ENCODE results near the gene OGFRL1. TPM values are rescaled to one million over a fixed set of nuclear protein-coding genes. Genes with fewer than 3 reads are reported as not detected.

The OGFRL1 gene
- total and polyA plus RNA-seq, 2 of the 13 experiments (the other 11 are each of a cell fraction or from before 2014, with no cell fraction given), result 0.26 to 0.80 TPM

GRCh38 chr6:71349976-71350615, 61.5 kb downstream of the OGFRL1 start (continued):
- TF ChIP-seq, protein P1, sequence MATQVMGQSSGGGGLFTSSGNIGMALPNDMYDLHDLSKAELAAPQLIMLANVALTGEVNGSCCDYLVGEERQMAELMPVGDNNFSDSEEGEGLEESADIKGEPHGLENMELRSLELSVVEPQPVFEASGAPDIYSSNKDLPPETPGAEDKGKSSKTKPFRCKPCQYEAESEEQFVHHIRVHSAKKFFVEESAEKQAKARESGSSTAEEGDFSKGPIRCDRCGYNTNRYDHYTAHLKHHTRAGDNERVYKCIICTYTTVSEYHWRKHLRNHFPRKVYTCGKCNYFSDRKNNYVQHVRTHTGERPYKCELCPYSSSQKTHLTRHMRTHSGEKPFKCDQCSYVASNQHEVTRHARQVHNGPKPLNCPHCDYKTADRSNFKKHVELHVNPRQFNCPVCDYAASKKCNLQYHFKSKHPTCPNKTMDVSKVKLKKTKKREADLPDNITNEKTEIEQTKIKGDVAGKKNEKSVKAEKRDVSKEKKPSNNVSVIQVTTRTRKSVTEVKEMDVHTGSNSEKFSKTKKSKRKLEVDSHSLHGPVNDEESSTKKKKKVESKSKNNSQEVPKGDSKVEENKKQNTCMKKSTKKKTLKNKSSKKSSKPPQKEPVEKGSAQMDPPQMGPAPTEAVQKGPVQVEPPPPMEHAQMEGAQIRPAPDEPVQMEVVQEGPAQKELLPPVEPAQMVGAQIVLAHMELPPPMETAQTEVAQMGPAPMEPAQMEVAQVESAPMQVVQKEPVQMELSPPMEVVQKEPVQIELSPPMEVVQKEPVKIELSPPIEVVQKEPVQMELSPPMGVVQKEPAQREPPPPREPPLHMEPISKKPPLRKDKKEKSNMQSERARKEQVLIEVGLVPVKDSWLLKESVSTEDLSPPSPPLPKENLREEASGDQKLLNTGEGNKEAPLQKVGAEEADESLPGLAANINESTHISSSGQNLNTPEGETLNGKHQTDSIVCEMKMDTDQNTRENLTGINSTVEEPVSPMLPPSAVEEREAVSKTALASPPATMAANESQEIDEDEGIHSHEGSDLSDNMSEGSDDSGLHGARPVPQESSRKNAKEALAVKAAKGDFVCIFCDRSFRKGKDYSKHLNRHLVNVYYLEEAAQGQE (IDR thresholded peaks at IDR 0.05; ENCODE audit: borderline replicate concordance in 1 of 2, low read depth in 1 of 2, low read length in 2 of 2), result no peak
- no peak for TF ChIP-seq ARNTL (CRISPR knock-in tag; IDR thresholded peaks at IDR 0.05)

DNA sequence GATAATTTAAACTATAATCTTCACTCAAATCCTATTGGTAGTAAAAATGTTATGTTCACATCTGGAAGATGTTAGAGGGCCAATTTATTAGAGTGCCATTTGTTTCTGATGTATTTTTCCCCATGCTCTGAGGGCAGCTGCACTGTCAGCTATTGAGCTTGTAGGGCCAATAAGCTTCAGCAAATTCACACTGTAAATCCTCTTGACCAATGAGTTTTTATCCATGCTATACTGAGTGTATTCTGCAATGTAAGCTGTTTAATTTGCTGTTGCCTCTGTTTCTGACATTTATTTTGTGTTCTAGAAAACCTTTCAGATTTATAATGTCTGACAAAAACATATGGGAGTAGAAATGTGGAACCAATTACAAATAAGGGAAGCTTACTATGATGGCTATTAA, 62.6 kb downstream of the OGFRL1 start:
- Histone ChIP-seq H3K27ac (ENCODE audit: extremely low read length, insufficient read depth, low read length) (no peak overlapping the region), H3K79me2 (ENCODE audit: insufficient read depth, low read length) (no peaks in the 10 kb centered on the region), H3K9me3 (ENCODE audit: low read length) (no peaks in the 10 kb centered on the region), H2AFZ (ENCODE audit: low read length) (no peak overlapping the region), H3K36me3 (replicated peaks in 1 of 2; ENCODE audit: control insufficient read depth in 1 of 2, insufficient read depth in 2 of 2, low read length in 2 of 2) (no peaks in the 10 kb centered on the region), H3K4me2 (ENCODE audit: low read depth, low read length) (no peak overlapping the region), H3K4me1 (ENCODE audit: insufficient read depth, low read length) (no peaks in the 10 kb centered on the region), H3K4me3 (replicated peaks in 1 of 3; ENCODE audit: insufficient read depth in 1 of 3, low read depth in 2 of 3, low read length in 3 of 3) (no peak overlapping the region), H4K20me1 (ENCODE audit: insufficient read depth, low read length) (no peaks in the 10 kb centered on the region), H3K9ac (ENCODE audit: insufficient read depth, low read depth, low read length) (no peak overlapping the region), H3K27me3 (ENCODE audit: control insufficient read depth in 1 of 2, insufficient read depth in 2 of 2, low read length in 2 of 2) (no peaks in the 10 kb centered on the region)
- intact Hi-C loops (cut with micrococcal nuclease; ENCODE audit: unreplicated experiment) (no loop called here), in situ Hi-C loops (cut with HindIII; ENCODE audit: extremely low pct_ligation_motif_present, low pct_unique_long_range_greater_than_20kb) (no loop called here)
- no TSS peak for BruUV-seq (replicated peaks)
- POLR2A ChIA-PET, result no interaction called here
- no peak for FAIRE-seq
- ATAC-seq, result no peak
- no peak for TF ChIP-seq CREBL2 (CRISPR knock-in tag; IDR thresholded peaks at IDR 0.05; ENCODE audit: borderline replicate concordance)
- TF ChIP-seq MAFK (conservative IDR thresholded peaks at IDR 0.05 in 1 of 2, IDR thresholded peaks at IDR 0.05 in 1 of 2; ENCODE audit: low read length in 2 of 2), result peak; percentile 9 to 46; a peak in 2 of 4 replicates
- 0 out of 2 replicates have a peak, but pooled peaks have one; percentile 19 for TF ChIP-seq MAFF (IDR thresholded peaks at IDR 0.05; ENCODE audit: low read depth, low read length)
- no peak for TF ChIP-seq TARDBP (CRISPR knock-in tag; IDR thresholded peaks at IDR 0.05)
- TF ChIP-seq RFX1 (IDR thresholded peaks at IDR 0.05), result no peak
- DNase-seq (ENCODE audit: low spot score), result no peak
- CTCF ChIA-PET (ENCODE audit: low intra/inter-chr PET ratio, low total read pairs), result no interaction called here

Measured in HepG2 (cell line).